GM19023 (cell line): ENCODE data around the gene FRRS1.

ENCODE experiments used
- ATAC-seq: cut with Tn5 transposase; IDR thresholded peaks from one replicate; pipeline ENCODE4 v1.9.1; 2021; ENCODE audit warnings: mild to moderate bottlenecking, moderate library complexity; ENCODE audit not compliant: unreplicated experiment

The FRRS1 gene

GRCh38 chr1:99681583-99681982, 84.9 kb downstream of the FRRS1 start:
- ATAC-seq, result no peak

- no peak for ATAC-seq
These were observed 86.2 kb downstream of the FRRS1 start for GRCh38 chr1:99680270-99680669.

- no peak for ATAC-seq
These were observed 89.0 kb downstream of the FRRS1 start for GRCh38 chr1:99677416-99677815.

- ATAC-seq, result no peak
These were observed 89.6 kb downstream of the FRRS1 start for GRCh38 chr1:99676876-99677275.

- ATAC-seq, result no peak
These were observed 90.4 kb downstream of the FRRS1 start for GRCh38 chr1:99675994-99676393.

- ATAC-seq, result no peak
These were observed 91.1 kb downstream of the FRRS1 start for GRCh38 chr1:99675292-99675691.

- ATAC-seq, result no peak
These were observed 92.0 kb downstream of the FRRS1 start for GRCh38 chr1:99674115-99675064.

- ATAC-seq, result no peak
These were observed 93.1 kb downstream of the FRRS1 start for GRCh38 chr1:99673315-99673714.

- no peak for ATAC-seq
These were observed 93.8 kb downstream of the FRRS1 start for GRCh38 chr1:99672530-99673213.

GRCh38 chr1:99672038-99672437, 94.4 kb downstream of the FRRS1 start:
- no peak for ATAC-seq

- no peak for ATAC-seq
These were observed 95.9 kb downstream of the FRRS1 start for GRCh38 chr1:99670583-99670982.

GRCh38 chr1:99669821-99670220, 96.6 kb downstream of the FRRS1 start:
- ATAC-seq, result no peak

- ATAC-seq, result no peak
These were observed 97.1 kb downstream of the FRRS1 start for GRCh38 chr1:99669376-99669775.

- ATAC-seq, result no peak
These were observed 101.2 kb downstream of the FRRS1 start for GRCh38 chr1:99665212-99665611.

GRCh38 chr1:99663501-99663900, 102.9 kb downstream of the FRRS1 start:
- ATAC-seq, result no peak

GRCh38 chr1:99662539-99663080, 103.8 kb downstream of the FRRS1 start:
- ATAC-seq, result no peak

- no peak for ATAC-seq
These were observed 104.7 kb downstream of the FRRS1 start for GRCh38 chr1:99661780-99662179.

- no peak for ATAC-seq
These were observed 105.9 kb downstream of the FRRS1 start for GRCh38 chr1:99660496-99660895.

GRCh38 chr1:99659755-99660210, 106.7 kb downstream of the FRRS1 start:
- no peak for ATAC-seq
